Thyroid gland (tissue), 4 donors: ENCODE measurements around the gene KRTAP4-11.
"Not testable (repeated sequence)": the region's sequence is repeated elsewhere in the genome, so short reads cannot be mapped to it uniquely, and the experiment has no call there.

ENCODE experiments used
- POLR2A ChIP-seq, 2 donors: fragments of 450-650 bp; IDR thresholded peaks; one replicate each; pipeline ENCODE4 v1.6.1; 2017; ENCODE audit warnings: antibody characterized with exemption in 2 of 2, mild to moderate bottlenecking in 2 of 2, moderate library complexity in 1 of 2
- TF ChIP-seq, protein P1 (sequence below), 6 experiments: fragments of 200-600 bp in 3 of 6; fragments of 450-650 bp in 3 of 6; sonication (generic) in 3 of 6; IDR thresholded peaks; one replicate each; pipeline ENCODE4 v1.5.1; 2016 to 2019; ENCODE audit warnings: antibody characterized with exemption in 6 of 6, mild to moderate bottlenecking in 2 of 6, inconsistent platforms in 1 of 6, moderate library complexity in 1 of 6

DNA sequence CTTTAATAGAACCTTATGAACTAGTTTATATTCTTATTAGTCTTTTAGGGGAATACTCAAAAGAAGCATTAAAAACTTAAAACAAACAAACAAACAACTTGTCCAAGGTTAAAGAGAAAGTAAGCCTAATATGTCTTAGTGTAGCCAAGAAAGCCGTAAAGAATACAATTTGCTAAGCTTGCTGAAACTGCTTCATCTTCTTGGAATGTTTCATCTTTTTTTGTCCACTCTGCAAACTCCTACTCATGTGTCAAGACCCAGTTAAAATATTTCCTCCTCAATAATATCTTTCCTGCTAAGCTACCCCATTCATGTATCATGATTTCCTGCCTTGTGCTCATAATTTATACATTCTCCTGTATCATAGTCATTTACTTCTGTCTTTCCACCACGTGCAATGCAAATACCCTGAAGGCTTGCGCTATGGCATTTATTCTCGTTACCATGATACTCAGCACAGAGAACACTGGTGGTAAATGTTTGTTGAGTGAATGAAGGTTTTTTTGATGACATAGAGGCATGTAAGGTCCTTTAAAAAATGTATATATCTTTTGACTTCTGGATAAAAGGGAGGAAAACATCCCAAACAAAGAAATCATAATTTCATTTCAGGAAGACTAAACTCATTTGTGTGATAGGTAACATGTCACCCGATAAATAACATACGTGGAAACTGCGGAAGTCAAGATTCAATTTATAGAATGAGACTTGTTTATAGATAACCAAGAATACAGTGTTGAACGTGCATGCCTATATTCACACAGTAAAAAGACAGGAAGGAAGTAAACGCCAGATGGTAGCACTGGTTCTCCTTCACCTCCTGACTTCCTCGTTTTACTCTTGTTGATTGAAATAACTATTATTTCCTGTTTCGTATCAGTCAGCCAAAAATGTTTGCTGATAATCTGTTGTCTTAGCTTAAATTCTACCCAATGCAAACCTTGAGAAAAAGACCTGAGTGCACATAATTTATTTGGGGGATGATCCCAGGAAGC lies 1.8 kb upstream of the KRTAP4-11 start:
- TF ChIP-seq, protein P1, sequence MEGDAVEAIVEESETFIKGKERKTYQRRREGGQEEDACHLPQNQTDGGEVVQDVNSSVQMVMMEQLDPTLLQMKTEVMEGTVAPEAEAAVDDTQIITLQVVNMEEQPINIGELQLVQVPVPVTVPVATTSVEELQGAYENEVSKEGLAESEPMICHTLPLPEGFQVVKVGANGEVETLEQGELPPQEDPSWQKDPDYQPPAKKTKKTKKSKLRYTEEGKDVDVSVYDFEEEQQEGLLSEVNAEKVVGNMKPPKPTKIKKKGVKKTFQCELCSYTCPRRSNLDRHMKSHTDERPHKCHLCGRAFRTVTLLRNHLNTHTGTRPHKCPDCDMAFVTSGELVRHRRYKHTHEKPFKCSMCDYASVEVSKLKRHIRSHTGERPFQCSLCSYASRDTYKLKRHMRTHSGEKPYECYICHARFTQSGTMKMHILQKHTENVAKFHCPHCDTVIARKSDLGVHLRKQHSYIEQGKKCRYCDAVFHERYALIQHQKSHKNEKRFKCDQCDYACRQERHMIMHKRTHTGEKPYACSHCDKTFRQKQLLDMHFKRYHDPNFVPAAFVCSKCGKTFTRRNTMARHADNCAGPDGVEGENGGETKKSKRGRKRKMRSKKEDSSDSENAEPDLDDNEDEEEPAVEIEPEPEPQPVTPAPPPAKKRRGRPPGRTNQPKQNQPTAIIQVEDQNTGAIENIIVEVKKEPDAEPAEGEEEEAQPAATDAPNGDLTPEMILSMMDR (IDR thresholded peaks at IDR 0.05), result not testable (repeated sequence)
- not testable (repeated sequence) for TF ChIP-seq POLR2A (IDR thresholded peaks at IDR 0.05)
